Measurements from ENCODE around the gene SNRPA.

The SNRPA gene

DNA sequence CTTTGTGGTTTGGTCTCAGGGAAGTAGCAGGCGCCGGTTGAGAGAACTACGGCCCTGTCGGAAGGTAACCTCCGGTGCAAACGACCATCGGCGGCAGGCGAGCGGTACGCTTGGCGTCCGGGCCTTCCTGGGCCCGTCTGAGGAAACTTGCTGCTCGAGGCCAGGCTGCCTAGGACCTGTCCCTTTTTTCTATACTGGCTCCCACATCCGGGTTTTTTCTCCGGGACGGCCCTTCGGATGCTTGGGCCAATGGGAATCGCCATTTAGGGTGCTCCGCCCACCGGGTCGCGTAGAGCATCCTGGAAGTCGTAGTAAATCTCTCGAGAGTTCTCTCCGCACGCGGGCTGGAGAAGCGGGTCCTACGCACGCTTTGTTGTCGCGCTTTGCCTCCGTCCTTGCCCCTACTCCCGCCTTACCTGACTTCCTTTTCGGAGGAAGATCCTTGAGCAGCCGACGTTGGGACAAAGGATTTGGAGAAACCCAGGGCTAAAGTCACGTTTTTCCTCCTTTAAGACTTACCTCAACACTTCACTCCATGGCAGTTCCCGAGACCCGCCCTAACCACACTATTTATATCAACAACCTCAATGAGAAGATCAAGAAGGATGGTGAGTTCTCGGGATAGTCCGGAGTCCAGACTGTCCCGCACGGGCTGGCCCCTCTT, at the start of gene SNRPA:
Gene SNRPA, plus strand, starts transcription at position 330 of the 664 bp plus-strand sequence. Its CDS starts 206 bp downstream, at position 536.
- H3K4me3 Mint-ChIP-seq, result peak within 1 kb of the TSS; percentile 95 to 99 (median 95)
- no peaks in the 10 kb centered on the region for H3K9me3 Mint-ChIP-seq
- H3K4me1 Mint-ChIP-seq, result peaks cover 31% of the 10 kb centered on the region
- TF ChIP-seq, protein P1, sequence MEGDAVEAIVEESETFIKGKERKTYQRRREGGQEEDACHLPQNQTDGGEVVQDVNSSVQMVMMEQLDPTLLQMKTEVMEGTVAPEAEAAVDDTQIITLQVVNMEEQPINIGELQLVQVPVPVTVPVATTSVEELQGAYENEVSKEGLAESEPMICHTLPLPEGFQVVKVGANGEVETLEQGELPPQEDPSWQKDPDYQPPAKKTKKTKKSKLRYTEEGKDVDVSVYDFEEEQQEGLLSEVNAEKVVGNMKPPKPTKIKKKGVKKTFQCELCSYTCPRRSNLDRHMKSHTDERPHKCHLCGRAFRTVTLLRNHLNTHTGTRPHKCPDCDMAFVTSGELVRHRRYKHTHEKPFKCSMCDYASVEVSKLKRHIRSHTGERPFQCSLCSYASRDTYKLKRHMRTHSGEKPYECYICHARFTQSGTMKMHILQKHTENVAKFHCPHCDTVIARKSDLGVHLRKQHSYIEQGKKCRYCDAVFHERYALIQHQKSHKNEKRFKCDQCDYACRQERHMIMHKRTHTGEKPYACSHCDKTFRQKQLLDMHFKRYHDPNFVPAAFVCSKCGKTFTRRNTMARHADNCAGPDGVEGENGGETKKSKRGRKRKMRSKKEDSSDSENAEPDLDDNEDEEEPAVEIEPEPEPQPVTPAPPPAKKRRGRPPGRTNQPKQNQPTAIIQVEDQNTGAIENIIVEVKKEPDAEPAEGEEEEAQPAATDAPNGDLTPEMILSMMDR (IDR thresholded peaks at IDR 0.05; ENCODE audit: unreplicated experiment in 3 of 3), result no peak
- H3K27ac Mint-ChIP-seq, result peak within 1 kb of the TSS; percentile 90 to 98 (median 97)
- H3K27me3 Mint-ChIP-seq (ENCODE audit: low read depth), result no peaks in the 10 kb centered on the region
- peaks cover 19% of the 10 kb centered on the region for H3K36me3 Mint-ChIP-seq (ENCODE audit: low read depth)

GRCh38 chr19:40701758-40702157, 49.2 kb upstream of the SNRPA start:
- H3K9me3 Mint-ChIP-seq, result no peaks in the 10 kb centered on the region
- no peak overlapping the region for H3K4me3 Mint-ChIP-seq
- H3K27ac Mint-ChIP-seq, result peak overlapping the region in 2 of 3 experiments; percentile 79 to 84
- no peaks in the 10 kb centered on the region for H3K27me3 Mint-ChIP-seq (ENCODE audit: low read depth)
- H3K4me1 Mint-ChIP-seq, result peaks cover 23% of the 10 kb centered on the region
- TF ChIP-seq, protein P1 (IDR thresholded peaks at IDR 0.05; ENCODE audit: unreplicated experiment in 3 of 3), result no peak
- peaks cover 52% of the 10 kb centered on the region for H3K36me3 Mint-ChIP-seq (ENCODE audit: low read depth)

DNA sequence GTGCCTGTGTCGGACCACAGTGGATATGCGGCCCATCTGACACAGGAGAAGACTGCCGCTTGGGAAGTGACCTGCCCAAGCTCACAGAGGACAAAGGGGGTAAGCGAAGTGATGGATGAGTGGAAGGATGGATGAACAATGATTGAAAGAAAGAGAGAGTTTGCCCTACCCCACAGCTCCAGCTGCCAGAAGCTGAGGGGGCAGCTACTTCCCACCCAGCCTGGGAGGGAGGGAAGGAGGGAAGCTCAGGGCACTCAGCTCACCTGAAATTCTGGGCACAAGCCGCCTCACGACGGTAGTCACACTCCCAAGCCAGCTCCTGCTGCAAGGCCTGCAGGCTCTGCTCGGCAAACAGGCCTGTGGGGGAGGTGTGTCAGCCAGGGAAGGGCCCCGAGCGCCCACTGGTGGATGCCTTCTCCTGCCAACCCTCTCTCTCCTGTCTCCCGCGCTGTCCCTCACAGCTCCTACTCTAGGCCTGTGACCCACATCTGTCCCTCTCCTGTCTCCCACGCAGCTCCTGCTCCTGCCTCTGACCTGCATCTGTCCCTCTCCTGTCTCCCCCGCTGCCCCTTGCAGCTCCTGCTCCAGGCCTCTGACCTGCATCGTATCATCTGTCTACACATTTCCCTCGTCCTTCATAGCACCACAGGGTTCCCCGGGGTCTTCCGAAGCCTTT, 48.5 kb upstream of the SNRPA start:
- Mint-ChIP-seq H3K9me3 (no peaks in the 10 kb centered on the region), H3K4me1 (peaks cover 23% of the 10 kb centered on the region), H3K36me3 (ENCODE audit: low read depth) (peaks cover 55% of the 10 kb centered on the region), H3K27me3 (ENCODE audit: low read depth) (no peaks in the 10 kb centered on the region), H3K27ac (peak overlapping the region; percentile 79 to 88 (median 84)), H3K4me3 (peak overlapping the region in 1 of 3 experiments; percentile 26)
- TF ChIP-seq, protein P1 (IDR thresholded peaks at IDR 0.05; ENCODE audit: unreplicated experiment in 3 of 3), result peak; percentile 58 to 68 (median 68)

DNA sequence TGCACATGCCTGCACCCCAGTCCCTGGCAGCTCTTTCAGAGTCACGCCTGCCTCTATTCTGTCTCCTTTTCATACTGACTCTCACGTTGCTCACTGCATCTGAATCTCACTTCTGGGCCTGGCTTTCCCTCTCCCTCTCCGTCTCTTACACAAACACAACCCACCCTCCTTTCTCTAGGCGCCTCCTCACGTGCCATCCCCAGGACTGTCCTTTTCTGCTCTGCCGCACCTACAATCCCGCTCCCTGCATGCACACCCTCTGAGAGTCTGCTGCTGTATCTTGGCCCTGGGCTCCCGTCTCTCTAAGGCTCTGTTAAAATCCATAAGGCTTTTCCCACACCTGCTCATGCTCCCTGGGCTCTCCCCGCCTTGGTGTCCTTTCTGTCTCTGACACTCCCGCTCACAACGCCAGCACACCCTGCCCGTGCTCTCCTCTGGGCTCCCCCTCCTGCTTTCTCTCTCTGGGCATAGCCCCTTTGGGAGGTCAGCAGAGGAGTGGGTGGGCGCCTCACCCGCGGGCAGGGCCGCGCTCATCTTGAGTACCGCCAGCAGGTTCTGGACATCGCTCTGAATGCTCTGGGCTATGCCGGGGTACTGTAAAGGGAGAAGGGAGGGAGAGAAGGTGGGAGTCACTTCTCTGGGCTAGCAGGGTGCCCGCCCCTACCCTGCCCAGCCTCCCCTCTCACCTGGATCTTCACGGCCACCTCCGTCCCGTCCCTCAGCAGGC, 47.8 kb upstream of the SNRPA start:
- TF ChIP-seq, protein P1 (IDR thresholded peaks at IDR 0.05; ENCODE audit: unreplicated experiment in 3 of 3), result no peak
- Mint-ChIP-seq H3K9me3 (no peaks in the 10 kb centered on the region), H3K27ac (peak overlapping the region; percentile 79 to 88 (median 84)), H3K36me3 (ENCODE audit: low read depth) (peaks cover 52% of the 10 kb centered on the region), H3K27me3 (ENCODE audit: low read depth) (no peaks in the 10 kb centered on the region), H3K4me1 (peaks cover 23% of the 10 kb centered on the region), H3K4me3 (peak overlapping the region in 1 of 3 experiments; percentile 8)

DNA sequence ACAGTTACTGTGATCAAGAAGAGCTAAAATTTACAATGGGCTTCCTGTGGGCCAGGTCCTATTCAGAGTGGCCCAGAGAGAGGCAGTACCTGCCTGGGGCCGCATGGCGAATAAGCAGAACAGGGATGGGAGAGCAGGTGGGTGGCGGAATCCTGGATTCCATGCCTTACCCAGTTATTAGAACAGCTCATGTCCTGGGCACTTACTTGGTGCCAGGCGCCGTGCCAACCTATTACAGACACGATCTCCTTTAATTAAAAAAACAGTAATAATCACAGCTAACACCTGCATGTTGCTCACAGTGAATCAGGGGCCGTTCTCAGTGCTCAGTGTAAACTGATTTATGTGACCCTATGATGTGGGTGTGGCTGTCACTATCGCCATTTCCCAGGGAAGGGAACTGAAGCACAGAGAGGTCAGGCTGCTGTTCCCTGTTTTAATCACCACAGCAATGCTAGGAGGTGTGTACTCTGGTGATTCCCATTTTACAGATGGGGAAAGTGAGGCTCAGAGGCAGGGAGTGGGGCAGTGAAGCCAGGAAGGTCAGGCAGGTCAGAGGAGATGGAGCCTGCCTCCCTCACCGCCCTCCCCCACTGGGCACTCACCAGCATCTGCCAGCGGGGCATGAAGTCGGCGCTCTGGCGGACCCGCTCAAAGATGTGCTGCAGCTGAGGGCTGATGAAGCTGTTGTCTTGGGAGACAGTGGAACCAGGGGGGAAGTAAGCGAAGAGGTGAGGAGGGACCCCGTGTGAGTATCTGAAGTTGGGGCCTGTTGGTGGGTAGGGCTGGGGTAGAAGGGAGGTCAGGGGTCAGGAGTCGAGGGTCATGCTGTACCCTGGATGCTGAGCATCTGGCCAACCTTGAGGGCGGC, 46.3 kb upstream of the SNRPA start:
- TF ChIP-seq, protein P1 (IDR thresholded peaks at IDR 0.05; ENCODE audit: unreplicated experiment in 3 of 3), result no peak
- peaks cover 55% of the 10 kb centered on the region for H3K36me3 Mint-ChIP-seq (ENCODE audit: low read depth)
- no peak overlapping the region for H3K4me3 Mint-ChIP-seq
- H3K9me3 Mint-ChIP-seq, result no peaks in the 10 kb centered on the region
- H3K4me1 Mint-ChIP-seq, result peaks cover 23% of the 10 kb centered on the region
- no peaks in the 10 kb centered on the region for H3K27me3 Mint-ChIP-seq (ENCODE audit: low read depth)
- H3K27ac Mint-ChIP-seq, result peak overlapping the region in 1 of 3 experiments; percentile 71
